Astrocyte (in vitro differentiated cells and primary cell): ENCODE data around the gene WNT16. TPM values are rescaled to one million over a fixed set of nuclear protein-coding genes. Genes with fewer than 3 reads are reported as not detected.

Experiments used
- DNase-seq: peaks from one replicate; pipeline ENCODE4 v3.0.0-alpha.2; 2010; ENCODE audit warnings: low read depth
- FAIRE-seq: peaks from 2 replicates; lab custom pipeline; 2011; peaks lifted over from hg19 to GRCh38; lab: Jason Lieb, UNC
- H2AFZ ChIP-seq: 2 replicates; pipeline ENCODE4 v1.6.0; 2012; ENCODE audit warnings: low read depth, low read length, inconsistent platforms
- H3K27ac ChIP-seq: 2 replicates; pipeline ENCODE4 v1.5.1; 2011; ENCODE audit warnings: low read depth, low read length, inconsistent platforms
- H3K27me3 ChIP-seq: 2 replicates; pipeline ENCODE4 v1.6.0; 2011; ENCODE audit warnings: low read length, inconsistent platforms; ENCODE audit not compliant: insufficient read depth
- H3K36me3 ChIP-seq: 2 replicates; pipeline ENCODE4 v1.5.1; 2011; ENCODE audit warnings: low read length, inconsistent platforms; ENCODE audit not compliant: insufficient read depth
- H3K4me1 ChIP-seq: 2 replicates; pipeline ENCODE4 v1.5.1; 2011; ENCODE audit warnings: low read length, inconsistent platforms; ENCODE audit not compliant: insufficient read depth
- H3K4me2 ChIP-seq: 2 replicates; pipeline ENCODE4 v1.6.0; 2012; ENCODE audit warnings: low read length, inconsistent platforms
- H3K4me3 ChIP-seq: 2 replicates; pipeline ENCODE4 v1.5.1; 2011; ENCODE audit warnings: low read depth, mild to moderate bottlenecking, low read length, inconsistent platforms; ENCODE audit not compliant: insufficient read depth
- H3K79me2 ChIP-seq: 2 replicates; pipeline ENCODE4 v1.6.0; 2012; ENCODE audit warnings: mild to moderate bottlenecking, low read length, inconsistent platforms; ENCODE audit not compliant: insufficient read depth
- H3K9ac ChIP-seq: 2 replicates; pipeline ENCODE4 v1.6.0; 2012; ENCODE audit warnings: mild to moderate bottlenecking, low read length, inconsistent platforms
- H3K9me3 ChIP-seq: 2 replicates; pipeline ENCODE4 v1.5.1; 2012; ENCODE audit warnings: low read depth, mild to moderate bottlenecking, low read length, inconsistent platforms; ENCODE audit not compliant: insufficient read depth
- H4K20me1 ChIP-seq: 2 replicates; pipeline ENCODE4 v1.6.0; 2012; ENCODE audit warnings: low read length, inconsistent platforms; ENCODE audit not compliant: insufficient read depth
- H3K27ac Mint-ChIP-seq: one replicate; pipeline ENCODE4 v1.8.0; 2021; ENCODE audit warnings: mild to moderate bottlenecking, mixed read lengths; ENCODE audit not compliant: unreplicated experiment
- H3K27me3 Mint-ChIP-seq: one replicate; pipeline ENCODE4 v1.8.0; 2021; ENCODE audit warnings: low read depth, mixed read lengths; ENCODE audit not compliant: unreplicated experiment
- H3K36me3 Mint-ChIP-seq: one replicate; pipeline ENCODE4 v1.8.0; 2021; ENCODE audit warnings: low read depth, mixed read lengths; ENCODE audit not compliant: unreplicated experiment
- H3K4me1 Mint-ChIP-seq: one replicate; pipeline ENCODE4 v1.8.0; 2021; ENCODE audit warnings: low read depth, mixed read lengths; ENCODE audit not compliant: unreplicated experiment
- H3K4me3 Mint-ChIP-seq: one replicate; pipeline ENCODE4 v1.8.0; 2021; ENCODE audit warnings: mild to moderate bottlenecking, moderate library complexity, mixed read lengths; ENCODE audit not compliant: unreplicated experiment
- H3K9me3 Mint-ChIP-seq: one replicate; pipeline ENCODE4 v1.8.0; 2021; ENCODE audit warnings: mild to moderate bottlenecking, mixed read lengths; ENCODE audit not compliant: unreplicated experiment
- CTCF ChIP-seq: IDR thresholded peaks from 2 replicates; pipeline ENCODE4 v1.5.1; 2011; ENCODE audit warnings: low read depth, mild to moderate bottlenecking, inconsistent platforms, low read length, moderate library complexity; ENCODE audit not compliant: insufficient read depth
- EZH2 ChIP-seq: IDR thresholded peaks from 2 replicates; pipeline ENCODE4 v1.6.1; 2012; ENCODE audit warnings: mild to moderate bottlenecking, low read length, inconsistent platforms; ENCODE audit not compliant: insufficient read depth
- total RNA-seq: library from RNA; stranded (reverse); gene quantifications from 2 replicates; pipeline ENCODE4 v1.2.1, GENCODE V29; 2021

The WNT16 gene
- total RNA-seq, 1 donor from 2014 or later: 0.07 TPM

DNA sequence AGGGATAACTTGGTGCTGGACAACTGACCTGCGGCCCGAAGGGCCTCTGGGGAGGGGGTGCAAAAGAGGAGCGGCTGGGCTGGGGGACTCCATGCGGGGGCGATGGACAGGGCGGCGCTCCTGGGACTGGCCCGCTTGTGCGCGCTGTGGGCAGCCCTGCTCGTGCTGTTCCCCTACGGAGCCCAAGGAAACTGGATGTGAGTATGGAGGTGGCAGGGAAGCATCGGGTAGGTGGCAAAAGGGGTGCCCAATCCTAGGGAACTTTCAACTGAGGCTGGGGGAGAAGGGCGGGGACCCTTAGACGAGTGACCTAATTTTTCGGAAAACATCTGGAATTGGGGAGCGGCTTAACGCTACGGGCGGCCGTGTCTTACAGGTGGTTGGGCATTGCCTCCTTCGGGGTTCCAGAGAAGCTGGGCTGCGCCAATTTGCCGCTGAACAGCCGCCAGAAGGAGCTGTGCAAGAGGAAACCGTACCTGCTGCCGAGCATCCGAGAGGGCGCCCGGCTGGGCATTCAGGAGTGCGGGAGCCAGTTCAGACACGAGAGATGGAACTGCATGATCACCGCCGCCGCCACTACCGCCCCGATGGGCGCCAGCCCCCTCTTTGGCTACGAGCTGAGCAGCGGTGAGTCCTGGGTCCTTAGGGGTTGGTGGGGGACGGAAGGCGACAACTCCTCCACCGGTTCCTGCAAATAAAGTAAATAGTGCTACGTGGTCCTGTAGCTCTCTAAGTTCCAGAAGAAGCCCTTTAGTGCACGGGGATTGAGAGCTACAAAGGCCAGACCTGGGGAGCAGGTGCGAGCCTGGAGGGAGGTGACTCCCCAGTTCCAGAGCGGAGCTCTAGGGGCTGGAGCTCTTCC, 622 bp downstream of the WNT16 start:
- no peak overlapping the region for H3K27ac Mint-ChIP-seq
- Histone ChIP-seq H3K4me2 (peak overlapping the region; percentile 99), H3K79me2 (no peaks in the 10 kb centered on the region), H3K36me3 (no peaks in the 10 kb centered on the region), H3K9me3 (no peaks in the 10 kb centered on the region), H4K20me1 (no peaks in the 10 kb centered on the region), H3K4me1 (peaks cover 11% of the 10 kb centered on the region), H2AFZ (peak overlapping the region; percentile 75), H3K4me3 (peak overlapping the region; percentile 71), H3K27ac (no peak overlapping the region), H3K9ac (peak overlapping the region; percentile 33), H3K27me3 (peaks cover 22% of the 10 kb centered on the region)
- peak overlapping the region; percentile 83 for H3K4me3 Mint-ChIP-seq
- H3K4me1 Mint-ChIP-seq: no peaks in the 10 kb centered on the region
- H3K36me3 Mint-ChIP-seq: no peaks in the 10 kb centered on the region
- peaks cover 44% of the 10 kb centered on the region for H3K27me3 Mint-ChIP-seq
- H3K9me3 Mint-ChIP-seq: no peaks in the 10 kb centered on the region
- peak; percentile 35 for TF ChIP-seq EZH2
- no peak for TF ChIP-seq CTCF
- DNase-seq (no peak), FAIRE-seq (no peak)

DNA sequence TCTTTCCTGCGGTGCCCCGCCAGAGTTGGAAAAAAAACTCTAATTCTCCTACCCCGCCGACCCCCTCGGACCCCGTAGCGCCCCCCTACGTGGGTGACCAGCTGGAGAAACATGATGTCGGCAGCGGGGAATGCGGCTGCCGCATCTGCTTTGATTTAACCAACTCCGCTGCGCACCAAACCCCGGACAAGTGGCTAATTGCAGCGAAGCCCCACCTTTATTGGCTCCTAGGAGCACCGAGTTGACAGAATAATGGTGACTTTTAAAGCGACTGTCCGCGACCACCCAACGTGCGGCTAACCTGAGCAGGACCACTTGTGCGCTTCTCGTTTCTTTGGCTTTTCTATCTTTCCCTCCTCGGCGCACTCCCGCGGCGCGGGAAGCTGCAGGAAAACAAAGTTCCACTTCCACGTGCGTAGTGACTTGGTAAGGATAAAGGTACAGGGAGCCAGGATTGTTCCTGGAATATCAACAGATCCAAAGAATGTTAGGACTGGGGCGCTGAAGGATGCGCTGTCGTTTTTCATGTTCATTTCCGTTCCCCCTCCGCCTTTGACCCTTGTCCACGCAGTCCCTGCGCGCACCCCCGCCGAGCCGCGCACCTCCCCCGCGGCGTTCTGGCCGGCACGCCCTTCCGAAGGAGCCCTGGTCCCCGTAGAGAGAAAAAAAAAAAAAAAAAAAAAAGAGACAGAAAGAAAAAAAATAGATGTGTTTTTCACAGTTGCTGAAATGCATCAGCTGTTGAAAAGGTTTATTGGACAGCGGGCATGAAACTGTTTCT, 1.4 kb downstream of the WNT16 start:
- no peaks in the 10 kb centered on the region for H3K36me3 Mint-ChIP-seq
- peak overlapping the region; percentile 71 for H3K4me3 ChIP-seq
- H3K9me3 Mint-ChIP-seq: no peaks in the 10 kb centered on the region
- FAIRE-seq: no peak
- H4K20me1 ChIP-seq: no peaks in the 10 kb centered on the region
- no peak overlapping the region for H3K27ac ChIP-seq
- H3K79me2 ChIP-seq: no peaks in the 10 kb centered on the region
- TF ChIP-seq EZH2: no peak
- peaks cover 22% of the 10 kb centered on the region for H3K27me3 ChIP-seq
- peaks cover 11% of the 10 kb centered on the region for H3K4me1 ChIP-seq
- H3K36me3 ChIP-seq: no peaks in the 10 kb centered on the region
- no peaks in the 10 kb centered on the region for H3K4me1 Mint-ChIP-seq
- no peaks in the 10 kb centered on the region for H3K9me3 ChIP-seq
- H3K9ac ChIP-seq: peak overlapping the region; percentile 33
- DNase-seq: no peak
- peaks cover 41% of the 10 kb centered on the region for H3K27me3 Mint-ChIP-seq
- peak overlapping the region; percentile 99 for H3K4me2 ChIP-seq
- H2AFZ ChIP-seq: peak overlapping the region; percentile 75
- H3K27ac Mint-ChIP-seq: no peak overlapping the region
- peak overlapping the region; percentile 83 for H3K4me3 Mint-ChIP-seq

GRCh38 chr7:121331048-121331447, 2.2 kb downstream of the WNT16 start:
- H3K27me3 ChIP-seq: peaks cover 22% of the 10 kb centered on the region
- peaks cover 11% of the 10 kb centered on the region for H3K4me1 ChIP-seq
- H3K27ac Mint-ChIP-seq: no peak overlapping the region
- H3K27me3 Mint-ChIP-seq: peaks cover 40% of the 10 kb centered on the region
- no peaks in the 10 kb centered on the region for H3K9me3 ChIP-seq
- H3K4me3 ChIP-seq: no peak overlapping the region
- H3K4me2 ChIP-seq: no peak overlapping the region
- H3K27ac ChIP-seq: no peak overlapping the region
- DNase-seq (no peak), FAIRE-seq (no peak)
- no peaks in the 10 kb centered on the region for H4K20me1 ChIP-seq
- TF ChIP-seq CTCF (no peak), EZH2 (no peak)
- no peaks in the 10 kb centered on the region for H3K9me3 Mint-ChIP-seq
- H3K4me3 Mint-ChIP-seq: no peak overlapping the region
- H3K79me2 ChIP-seq: no peaks in the 10 kb centered on the region
- no peak overlapping the region for H3K9ac ChIP-seq
- H3K4me1 Mint-ChIP-seq: no peaks in the 10 kb centered on the region
- no peak overlapping the region for H2AFZ ChIP-seq
- H3K36me3 ChIP-seq: no peaks in the 10 kb centered on the region
- no peaks in the 10 kb centered on the region for H3K36me3 Mint-ChIP-seq
